ENCODE data around the gene UTS2B. TPM values are rescaled to one million over a fixed set of nuclear protein-coding genes. Genes with fewer than 3 reads are reported as not detected.

The UTS2B gene
- total and polyA plus RNA-seq, 10 of the 15 experiments (the other 5 are each of a cell fraction or from before 2014, with no cell fraction given), result 0.15 to 0.72 (median 0.44) TPM

- TF ChIP-seq SKIL (IDR thresholded peaks at IDR 0.05; ENCODE audit: low read depth, poor library complexity, severe bottlenecking) (no peak), TCF3 (IDR thresholded peaks at IDR 0.05; ENCODE audit: borderline replicate concordance, insufficient read depth, low read depth, low read length) (no peak), NR2C2 (IDR thresholded peaks at IDR 0.05; ENCODE audit: borderline replicate concordance, control insufficient read depth, insufficient read length, low read depth) (no peak), SMC3 (IDR thresholded peaks at IDR 0.05; ENCODE audit: borderline replicate concordance, low read length) (no peak), STAT1 (conservative IDR thresholded peaks at IDR 0.05) (no peak), BMI1 (IDR thresholded peaks at IDR 0.05; ENCODE audit: borderline replicate concordance) (no peak), MYB (IDR thresholded peaks at IDR 0.05; ENCODE audit: borderline replicate concordance, low read depth, low read length) (no peak), CBX5 (IDR thresholded peaks at IDR 0.05; ENCODE audit: low read depth) (no peak), EZH2 (IDR thresholded peaks at IDR 0.05; ENCODE audit: borderline replicate concordance, control insufficient read depth, low read depth, low read length) (no peak), POLR2AphosphoS5 (IDR thresholded peaks at IDR 0.05; ENCODE audit: low read length) (no peak)
- TF ChIP-seq, protein P1, sequence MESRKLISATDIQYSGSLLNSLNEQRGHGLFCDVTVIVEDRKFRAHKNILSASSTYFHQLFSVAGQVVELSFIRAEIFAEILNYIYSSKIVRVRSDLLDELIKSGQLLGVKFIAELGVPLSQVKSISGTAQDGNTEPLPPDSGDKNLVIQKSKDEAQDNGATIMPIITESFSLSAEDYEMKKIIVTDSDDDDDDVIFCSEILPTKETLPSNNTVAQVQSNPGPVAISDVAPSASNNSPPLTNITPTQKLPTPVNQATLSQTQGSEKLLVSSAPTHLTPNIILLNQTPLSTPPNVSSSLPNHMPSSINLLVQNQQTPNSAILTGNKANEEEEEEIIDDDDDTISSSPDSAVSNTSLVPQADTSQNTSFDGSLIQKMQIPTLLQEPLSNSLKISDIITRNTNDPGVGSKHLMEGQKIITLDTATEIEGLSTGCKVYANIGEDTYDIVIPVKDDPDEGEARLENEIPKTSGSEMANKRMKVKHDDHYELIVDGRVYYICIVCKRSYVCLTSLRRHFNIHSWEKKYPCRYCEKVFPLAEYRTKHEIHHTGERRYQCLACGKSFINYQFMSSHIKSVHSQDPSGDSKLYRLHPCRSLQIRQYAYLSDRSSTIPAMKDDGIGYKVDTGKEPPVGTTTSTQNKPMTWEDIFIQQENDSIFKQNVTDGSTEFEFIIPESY (IDR thresholded peaks at IDR 0.05), result no peak
- TF ChIP-seq, protein P2, sequence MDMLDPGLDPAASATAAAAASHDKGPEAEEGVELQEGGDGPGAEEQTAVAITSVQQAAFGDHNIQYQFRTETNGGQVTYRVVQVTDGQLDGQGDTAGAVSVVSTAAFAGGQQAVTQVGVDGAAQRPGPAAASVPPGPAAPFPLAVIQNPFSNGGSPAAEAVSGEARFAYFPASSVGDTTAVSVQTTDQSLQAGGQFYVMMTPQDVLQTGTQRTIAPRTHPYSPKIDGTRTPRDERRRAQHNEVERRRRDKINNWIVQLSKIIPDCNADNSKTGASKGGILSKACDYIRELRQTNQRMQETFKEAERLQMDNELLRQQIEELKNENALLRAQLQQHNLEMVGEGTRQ (IDR thresholded peaks at IDR 0.05; ENCODE audit: borderline replicate concordance, low read depth, low read length), result no peak
Measured at GRCh38 chr3:191378142-191378812, 48.0 kb upstream of the UTS2B start (continued).
